H1 (cell line): ENCODE data around the gene GPATCH2. TPM values are rescaled to one million over a fixed set of nuclear protein-coding genes. Genes with fewer than 3 reads are reported as not detected.

Experiments
- CTCF ChIA-PET: fragments of 300-600 bp; sonication (Branson Sonifier 250); formaldehyde crosslinking; loops from one replicate; lab custom pipeline; 2021; ENCODE audit not compliant: partially characterized antibody; lab: Charles Lee
- POLR2A ChIA-PET: fragments of 300-600 bp; sonication (Branson Sonifier 250); formaldehyde crosslinking; loops from one replicate; lab custom pipeline; 2021; ENCODE audit warnings: inconsistent platforms; ENCODE audit not compliant: partially characterized antibody; lab: Charles Lee
- DNase-seq, 2 experiments: peaks; one replicate each; pipeline versions ENCODE4 v3.0.0 to v3.0.0-alpha.2; 2010 to 2022; ENCODE audit warnings: low spot score in 2 of 2, low read depth in 1 of 2, mixed read lengths in 1 of 2
- FAIRE-seq: peaks from 2 replicates; lab custom pipeline; 2011; peaks lifted over from hg19 to GRCh38; lab: Jason Lieb, UNC
- H2AFZ ChIP-seq: 2 replicates; pipeline ENCODE4 v1.8.1; 2012; ENCODE audit warnings: low read length, inconsistent platforms
- H2AK5ac ChIP-seq: 2 replicates; pipeline ENCODE4 v1.6.1; 2013; ENCODE audit warnings: low read depth, low read length
- H2BK120ac ChIP-seq: replicated peaks from 2 replicates; pipeline ENCODE3; 2013; ENCODE audit warnings: low read depth, low read length, inconsistent platforms
- H2BK12ac ChIP-seq: 2 replicates; pipeline ENCODE4 v1.6.1; 2013; ENCODE audit warnings: low read depth, low read length
- H2BK15ac ChIP-seq: 2 replicates; pipeline ENCODE4 v1.6.1; 2013; ENCODE audit warnings: low read length
- H2BK20ac ChIP-seq: 2 replicates; pipeline ENCODE4 v1.6.1; 2013; ENCODE audit warnings: low read length
- H2BK5ac ChIP-seq: 2 replicates; pipeline ENCODE4 v1.6.1; 2013; ENCODE audit warnings: low read depth, low read length
- H3K14ac ChIP-seq: 2 replicates; pipeline ENCODE4 v1.6.1; 2013; ENCODE audit warnings: inconsistent platforms; ENCODE audit not compliant: insufficient read length
- H3K18ac ChIP-seq: 2 replicates; pipeline ENCODE4 v1.6.1; 2013; ENCODE audit warnings: low read length; ENCODE audit errors: extremely low read depth
- H3K23ac ChIP-seq: 2 replicates; pipeline ENCODE4 v1.6.1; 2013; ENCODE audit warnings: inconsistent platforms; ENCODE audit not compliant: insufficient read length
- H3K23me2 ChIP-seq: 2 replicates; pipeline ENCODE4 v1.6.1; 2013; ENCODE audit warnings: low read depth, low read length
- H3K27ac ChIP-seq: 2 replicates; pipeline ENCODE4 v1.6.1; 2011; ENCODE audit warnings: low read depth, low read length, inconsistent platforms
- H3K27me3 ChIP-seq, 4 experiments: replicated peaks in 1 of 4; 1 replicate in 1 of 4; 2 replicates in 3 of 4; pipeline versions ENCODE4 v1.6.1 to v1.8.1; 2011 to 2013; ENCODE audit warnings: low read length in 3 of 4, mild to moderate bottlenecking in 3 of 4, inconsistent platforms in 2 of 4, mixed read lengths in 2 of 4, moderate library complexity in 1 of 4; ENCODE audit not compliant: control insufficient read depth in 3 of 4, insufficient read depth in 3 of 4; ENCODE audit errors: extremely low read depth in 1 of 4
- H3K36me3 ChIP-seq, 4 experiments: 2 replicates each; pipeline versions ENCODE4 v1.6.1 to v1.8.1; 2011 to 2013; ENCODE audit warnings: mild to moderate bottlenecking in 4 of 4, low read length in 3 of 4, moderate library complexity in 2 of 4, control low read depth in 1 of 4, inconsistent platforms in 1 of 4; ENCODE audit not compliant: insufficient read depth in 4 of 4, control insufficient read depth in 2 of 4
- H3K4ac ChIP-seq: replicated peaks from 2 replicates; pipeline ENCODE3; 2013; ENCODE audit warnings: low read length, low read depth, mixed read lengths, inconsistent platforms; ENCODE audit not compliant: insufficient read length
- H3K4me1 ChIP-seq, 4 experiments: replicated peaks in 1 of 4; 1 replicate in 1 of 4; 2 replicates in 3 of 4; pipeline versions ENCODE4 v1.6.1 to v1.8.1; 2011 to 2013; ENCODE audit warnings: low read length in 3 of 4, inconsistent platforms in 2 of 4, mixed read lengths in 1 of 4; ENCODE audit not compliant: insufficient read depth in 4 of 4, control insufficient read depth in 3 of 4
- H3K4me2 ChIP-seq, 2 experiments: 2 replicates each; pipeline versions ENCODE4 v1.6.1 to v1.8.1; 2011 to 2013; ENCODE audit warnings: low read depth in 2 of 2, low read length in 2 of 2, control low read depth in 1 of 2, inconsistent platforms in 1 of 2, mild to moderate bottlenecking in 1 of 2; ENCODE audit not compliant: insufficient read depth in 1 of 2
- H3K4me3 ChIP-seq, 4 experiments: fragments of 200-600, 300-600 bp in 1 of 4; sonication (generic), shearing (Covaris generic), sonication (Bioruptor Twin) in 1 of 4; 2 replicates each; pipeline versions ENCODE4 v1.5.1 to v1.8.1; 2011 to 2016; ENCODE audit warnings: low read length in 4 of 4, low read depth in 3 of 4, control low read depth in 2 of 4, inconsistent platforms in 2 of 4, mild to moderate bottlenecking in 2 of 4, mixed read lengths in 1 of 4, moderate library complexity in 1 of 4; ENCODE audit not compliant: insufficient read depth in 2 of 4; ENCODE audit errors: extremely low read depth in 1 of 4
- H3K56ac ChIP-seq: replicated peaks from 2 replicates; pipeline ENCODE3; 2013; ENCODE audit warnings: low read depth, mild to moderate bottlenecking, mixed read lengths, low read length, inconsistent platforms; ENCODE audit not compliant: insufficient read length
- H3K79me1 ChIP-seq: 2 replicates; pipeline ENCODE4 v1.6.1; 2013; ENCODE audit warnings: low read depth, low read length, control low read depth
- H3K79me2 ChIP-seq, 2 experiments: 2 replicates each; pipeline versions ENCODE4 v1.6.1 to v1.8.1; 2012 to 2013; ENCODE audit warnings: low read length in 2 of 2, mild to moderate bottlenecking in 2 of 2, inconsistent platforms in 1 of 2; ENCODE audit not compliant: insufficient read depth in 2 of 2, control insufficient read depth in 1 of 2
- H3K9ac ChIP-seq, 4 experiments: replicated peaks in 1 of 4; 1 replicate in 1 of 4; 2 replicates in 3 of 4; pipeline versions ENCODE4 v1.6.1 to v1.8.1; 2011 to 2013; ENCODE audit warnings: low read depth in 3 of 4, low read length in 3 of 4, control low read depth in 2 of 4, mild to moderate bottlenecking in 2 of 4, moderate library complexity in 2 of 4, inconsistent platforms in 1 of 4; ENCODE audit errors: extremely low read depth in 1 of 4
- H3K9me3 ChIP-seq, 2 experiments: 2 replicates each; pipeline versions ENCODE4 v1.6.1 to v1.8.1; 2012 to 2013; ENCODE audit warnings: mild to moderate bottlenecking in 2 of 2, moderate library complexity in 2 of 2, control low read depth in 1 of 2, inconsistent platforms in 1 of 2, low read depth in 1 of 2, low read length in 1 of 2, mixed read lengths in 1 of 2; ENCODE audit not compliant: insufficient read depth in 2 of 2
- H4K20me1 ChIP-seq, 2 experiments: replicated peaks in 1 of 2; 2 replicates each; pipeline versions ENCODE3 to v1.8.1; 2011 to 2013; ENCODE audit warnings: inconsistent platforms in 2 of 2, low read length in 2 of 2, mild to moderate bottlenecking in 1 of 2; ENCODE audit not compliant: insufficient read depth in 2 of 2, control insufficient read depth in 1 of 2
- H4K5ac ChIP-seq: 2 replicates; pipeline ENCODE4 v1.6.1; 2013; ENCODE audit warnings: low read length, low read depth, mixed read lengths, inconsistent platforms; ENCODE audit not compliant: insufficient read length
- H4K8ac ChIP-seq: 2 replicates; pipeline ENCODE4 v1.8.0; 2013; ENCODE audit warnings: mild to moderate bottlenecking, moderate library complexity, low read length, inconsistent platforms; ENCODE audit not compliant: insufficient read depth; ENCODE audit errors: extremely low read depth
- H4K91ac ChIP-seq: replicated peaks from 2 replicates; pipeline ENCODE3; 2013; ENCODE audit warnings: low read length, mixed read lengths, inconsistent platforms; ENCODE audit not compliant: insufficient read length
- GABPA ChIP-seq: IDR thresholded peaks from 2 replicates; pipeline ENCODE4 v1.6.1; 2011; ENCODE audit warnings: mild to moderate bottlenecking, low read length, moderate library complexity, borderline replicate concordance; ENCODE audit not compliant: insufficient read depth
- RBBP5 ChIP-seq: IDR thresholded peaks from 2 replicates; pipeline ENCODE4 v1.7.1; 2012; ENCODE audit warnings: low read depth, mild to moderate bottlenecking, inconsistent platforms, low read length, moderate library complexity, borderline replicate concordance
- polyA plus RNA-seq, 7 experiments: library from polyadenylated mRNA; depleted of rRNA in 3 of 7; stranded (reverse) in 5 of 7; unstranded in 2 of 7; fragments of >200 nt in 5 of 7; fragments of 200-250 nt in 2 of 7; gene quantifications; 1 replicate in 5 of 7; 2 replicates in 1 of 7; 4 replicates in 1 of 7; pipeline versions ENCODE4 v1.2.1 to v1.2.3, GENCODE V29; 2011 to 2013; ENCODE audit warnings: missing spikeins in 2 of 7, mixed read lengths in 2 of 7
- total RNA-seq: library from RNA; stranded (reverse); fragmentation: NEBNext Ultra II Directional; extraction: Animal tissue kit (Norgen Biotek cat#: 25700); gene quantifications from 2 replicates; pipeline ENCODE4 v1.2.1, GENCODE V29; 2021

Gene GPATCH2
- total and polyA plus RNA-seq, 2 of the 8 experiments (the other 6 are each of a cell fraction or from before 2014, with no cell fraction given) = 3.9 to 13.1 TPM

GRCh38 chr1:217602380-217602779, 28.5 kb downstream of the GPATCH2 start:
- Histone ChIP-seq H3K4me1 (no peaks in the 10 kb centered on the region), H2BK12ac (no peak overlapping the region), H3K18ac (no peak overlapping the region), H2AK5ac (no peak overlapping the region), H3K79me1 (no peaks in the 10 kb centered on the region), H2BK5ac (no peak overlapping the region), H2BK15ac (no peak overlapping the region), H3K4ac (no peak overlapping the region), H3K23me2 (no peaks in the 10 kb centered on the region), H3K4me2 (no peak overlapping the region), H2AFZ (no peak overlapping the region), H4K8ac (no peak overlapping the region), H3K27ac (no peak overlapping the region), H4K91ac (no peak overlapping the region), H3K27me3 (no peaks in the 10 kb centered on the region), H3K9me3 (no peaks in the 10 kb centered on the region), H4K5ac (no peak overlapping the region), H3K36me3 (no peaks in the 10 kb centered on the region), H3K4me3 (no peak overlapping the region), H2BK120ac (no peak overlapping the region), H3K14ac (no peak overlapping the region), H3K56ac (no peak overlapping the region), H3K79me2 (no peaks in the 10 kb centered on the region), H3K9ac (peak overlapping the region in 1 of 4 experiments; percentile 34; a peak in 1 of 7 replicates), H3K23ac (no peak overlapping the region), H4K20me1 (peaks cover 0 to 2% of the 10 kb centered on the region in 2 experiments), H2BK20ac (no peak overlapping the region)
- DNase-seq (no peak), FAIRE-seq (no peak)
- ChIA-PET POLR2A (interaction anchor here (0.6 kb wide), 1 partner anchor 1508 kb away, joined by 3 read pairs; no protein-coding TSS in a partner anchor), CTCF (interaction anchor here (1.2 kb wide), 1 partner anchor 12 kb away, joined by 4 read pairs; no protein-coding TSS in a partner anchor)
- TF ChIP-seq RBBP5 (no peak), GABPA (no peak)
